Stimulated activated CD8-positive, alpha-beta memory T cell treated with anti-CD3 and anti-CD28 coated beads, Interleukin-7, amount 100 ng/mL, for 48 hours (primary cell): ENCODE measurements around the gene DLG3.

Source experiments
- DNase-seq, 2 donors: peaks; one replicate each; pipeline ENCODE4 v3.0.0-alpha.2; 2020; ENCODE audit warnings: low read depth in 1 of 2; ENCODE audit errors: extremely low read depth in 1 of 2

DLG3 gene

DNA sequence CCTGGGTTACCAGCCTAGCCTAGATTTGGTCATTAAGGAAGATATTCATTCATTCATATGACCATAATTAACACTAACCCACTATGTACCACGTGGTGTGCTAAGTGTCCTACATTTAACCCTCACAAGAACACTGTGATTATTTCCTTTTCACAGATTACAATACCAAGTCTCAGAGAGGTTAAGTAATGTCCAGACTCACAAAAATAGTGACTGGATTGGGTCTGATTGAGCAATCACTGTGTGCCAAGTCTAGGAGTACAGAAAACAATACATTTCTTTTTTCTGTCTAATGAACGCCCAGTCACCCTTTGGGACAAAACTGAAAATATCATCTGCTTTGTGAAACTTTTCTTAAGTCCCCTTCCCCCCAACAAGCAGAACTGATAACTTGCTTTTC is 7.6 kb upstream of the DLG3 start:
- DNase-seq: no peak

DNA sequence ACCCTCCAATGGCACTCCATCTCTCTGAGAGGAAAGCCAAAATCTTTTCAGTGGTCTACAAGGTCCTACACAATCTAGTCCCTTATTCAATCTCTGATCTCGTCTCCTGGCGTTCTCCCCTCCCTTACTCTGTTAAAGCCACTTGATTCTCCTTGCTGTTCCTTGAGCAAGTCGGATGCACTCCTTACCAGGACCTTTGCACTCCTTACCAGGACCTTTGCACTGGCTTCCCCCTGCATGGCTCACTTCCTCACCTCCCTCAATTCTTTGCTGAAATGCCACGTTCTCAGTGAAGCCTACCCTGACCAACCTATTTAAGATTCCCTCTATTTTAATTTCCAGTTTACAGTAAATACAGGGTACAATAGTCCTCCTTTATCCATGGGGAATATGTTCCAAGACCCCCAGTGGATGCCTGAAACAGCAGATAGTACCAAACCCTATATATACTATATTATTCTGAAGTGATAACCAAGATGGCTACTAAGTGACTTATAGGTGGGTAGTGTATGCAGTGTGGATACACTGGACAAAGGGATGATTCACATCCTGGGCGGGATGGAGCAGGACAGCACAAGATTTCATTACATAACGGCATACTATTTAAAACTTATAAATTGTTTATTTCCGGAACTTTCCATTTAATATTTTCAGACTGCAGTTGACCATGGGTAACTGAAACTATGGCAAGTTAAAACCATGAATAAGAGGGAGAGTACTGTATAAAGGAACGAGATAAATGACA is 6.5 kb upstream of the DLG3 start:
- DNase-seq: no peak

DNA sequence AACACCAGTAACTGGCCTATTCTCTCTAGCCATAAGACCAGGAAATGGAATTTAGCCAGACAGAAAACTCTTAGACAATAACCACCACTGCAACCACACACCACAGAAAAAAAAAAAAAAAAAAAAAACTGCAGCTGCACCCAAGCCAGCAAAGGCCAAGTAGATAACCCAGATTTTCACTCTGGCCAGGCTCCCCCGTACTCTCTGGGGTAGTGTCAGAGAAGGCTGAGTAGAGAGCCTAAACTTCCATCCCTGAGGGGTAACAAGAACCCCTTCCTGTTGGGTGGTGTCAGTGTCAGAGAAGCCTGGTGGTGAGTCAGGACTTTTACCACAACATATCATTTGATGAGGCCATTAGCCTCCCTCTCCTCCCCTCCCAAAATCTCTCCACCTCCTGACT is 5.6 kb upstream of the DLG3 start:
- no peak for DNase-seq

DNA sequence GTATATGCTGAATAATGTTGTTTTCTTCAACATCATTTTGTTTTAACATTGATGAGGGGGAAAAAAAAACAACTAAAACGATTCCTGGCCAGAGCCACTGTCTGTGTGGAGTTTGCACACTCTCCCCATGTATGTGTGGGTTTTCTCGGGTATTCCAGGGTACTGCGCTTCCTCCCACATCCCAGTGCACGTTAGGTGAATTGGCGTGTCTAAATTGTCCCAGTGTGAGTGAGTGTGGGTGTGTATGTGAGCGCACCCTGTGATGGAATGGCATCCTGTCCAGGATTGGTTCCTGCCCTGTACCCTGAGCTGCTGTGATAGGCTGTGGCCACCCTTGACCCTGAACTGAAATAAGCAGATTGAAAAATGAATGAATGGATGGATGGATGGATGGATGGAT is 2.4 kb upstream of the DLG3 start:
- DNase-seq: no peak

DNA sequence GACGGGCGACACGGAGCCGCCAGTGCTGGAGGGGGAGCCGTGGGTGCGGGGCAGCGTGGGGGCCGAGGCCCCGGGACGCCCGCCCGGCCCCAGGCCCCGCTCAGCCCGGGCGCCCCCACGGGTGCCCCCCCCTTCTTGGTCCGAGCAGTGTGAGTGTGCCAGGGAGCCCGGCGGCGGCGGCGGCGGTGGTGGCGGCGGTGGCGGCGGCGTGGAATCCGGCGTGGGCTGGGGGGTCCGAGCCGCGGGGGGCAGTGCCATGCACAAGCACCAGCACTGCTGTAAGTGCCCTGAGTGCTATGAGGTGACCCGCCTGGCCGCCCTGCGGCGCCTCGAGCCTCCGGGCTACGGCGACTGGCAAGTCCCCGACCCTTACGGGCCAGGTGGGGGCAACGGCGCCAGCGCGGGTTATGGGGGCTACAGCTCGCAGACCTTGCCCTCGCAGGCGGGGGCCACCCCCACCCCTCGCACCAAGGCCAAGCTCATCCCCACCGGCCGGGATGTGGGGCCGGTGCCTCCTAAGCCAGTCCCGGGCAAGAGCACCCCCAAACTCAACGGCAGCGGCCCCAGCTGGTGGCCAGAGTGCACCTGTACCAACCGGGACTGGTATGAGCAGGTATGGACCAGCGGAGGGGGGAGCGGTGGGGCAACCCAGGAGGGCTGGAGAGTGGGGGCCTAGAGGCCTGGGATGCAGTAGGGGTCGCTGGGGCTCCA is 466 bp downstream of the DLG3 start:
- no peak for DNase-seq

DNA sequence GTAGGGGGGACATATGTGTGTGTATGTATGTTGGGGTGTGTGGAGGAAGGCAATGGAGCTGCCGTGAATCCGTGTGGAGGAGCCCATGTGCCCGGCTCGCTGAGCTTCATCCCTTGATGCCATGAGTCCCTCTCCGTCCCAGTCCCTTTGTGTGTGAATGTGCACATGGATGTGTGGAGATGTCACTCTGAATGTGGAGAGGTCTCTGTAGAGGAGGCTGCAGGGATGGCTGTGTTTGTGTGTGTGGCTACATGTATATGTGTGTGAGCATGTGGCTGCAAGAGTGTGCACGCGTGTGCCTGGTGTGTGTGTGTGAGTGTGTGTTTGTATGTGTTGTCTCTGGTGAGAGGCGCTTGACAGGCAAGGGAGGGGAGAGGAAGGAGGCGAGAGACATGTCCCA is 1.3 kb downstream of the DLG3 start:
- DNase-seq: no peak

DNA sequence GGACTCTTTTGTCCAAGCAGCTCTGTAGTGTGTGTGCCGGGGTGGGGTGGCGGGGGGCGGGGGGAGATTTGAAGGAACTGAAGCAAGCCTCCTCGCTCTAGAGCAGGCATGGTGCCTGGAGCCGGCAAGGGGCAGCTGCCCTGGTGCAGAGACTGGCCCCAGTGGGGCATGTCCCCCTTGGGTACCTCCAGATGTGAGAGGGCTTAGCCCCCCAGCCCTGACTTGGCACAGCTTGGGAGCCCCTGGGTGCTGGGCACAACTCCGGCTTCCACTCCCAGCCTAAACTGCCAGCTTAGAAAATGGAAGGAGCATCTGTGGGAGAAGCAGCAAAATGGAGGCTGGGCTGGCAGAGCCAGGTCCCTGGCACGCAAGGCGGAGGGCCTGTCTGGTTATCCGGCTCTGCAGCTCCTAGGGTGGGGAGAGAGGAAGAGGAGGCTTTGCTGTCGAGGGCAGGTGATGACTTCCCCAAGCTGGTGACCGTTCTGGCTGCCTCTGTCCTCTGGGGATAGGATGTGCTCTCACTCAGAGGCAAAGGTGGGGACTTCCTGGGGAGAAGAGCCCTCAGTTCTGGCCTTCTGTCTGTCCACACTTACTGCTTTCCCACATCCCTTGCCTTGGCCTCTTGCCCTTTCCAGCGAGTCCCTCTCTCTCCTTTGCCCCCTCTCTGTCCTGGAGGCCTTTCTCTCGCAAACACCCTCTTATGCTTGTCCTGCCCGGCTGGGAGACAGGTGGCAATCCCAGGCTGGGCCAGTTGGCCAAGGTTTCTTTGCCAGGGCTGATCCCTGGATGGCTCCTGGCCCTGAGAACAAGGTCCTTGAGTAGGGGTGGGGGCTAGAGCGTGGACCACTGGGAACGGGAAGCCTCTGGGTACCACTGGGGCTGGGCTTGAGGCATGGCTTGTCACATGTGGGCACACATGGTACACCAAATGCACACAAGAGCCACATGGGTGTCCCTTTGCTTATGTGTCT is 2.0 kb downstream of the DLG3 start:
- DNase-seq: no peak

DNA sequence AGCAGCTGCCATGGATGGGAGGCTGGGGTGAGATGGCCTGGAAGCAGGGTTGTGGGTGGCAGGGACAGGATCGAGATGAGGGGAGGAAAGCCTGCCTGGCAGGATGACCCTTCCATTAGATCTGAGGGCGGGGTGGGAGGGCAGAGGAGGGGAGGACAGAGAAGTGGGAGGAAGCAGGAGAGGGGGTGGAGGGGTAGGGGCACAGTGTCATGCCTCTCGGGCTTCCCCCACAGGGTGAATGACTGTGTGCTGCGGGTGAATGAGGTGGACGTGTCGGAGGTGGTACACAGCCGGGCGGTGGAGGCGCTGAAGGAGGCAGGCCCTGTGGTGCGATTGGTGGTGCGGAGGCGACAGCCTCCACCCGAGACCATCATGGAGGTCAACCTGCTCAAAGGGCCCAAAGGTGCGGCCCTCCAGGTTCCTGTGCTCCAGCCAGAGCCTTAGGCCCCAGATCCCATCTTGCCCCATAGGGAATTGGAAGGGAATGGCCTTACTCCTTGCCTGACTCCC is 4.9 kb downstream of the DLG3 start:
- DNase-seq: no peak

DNA sequence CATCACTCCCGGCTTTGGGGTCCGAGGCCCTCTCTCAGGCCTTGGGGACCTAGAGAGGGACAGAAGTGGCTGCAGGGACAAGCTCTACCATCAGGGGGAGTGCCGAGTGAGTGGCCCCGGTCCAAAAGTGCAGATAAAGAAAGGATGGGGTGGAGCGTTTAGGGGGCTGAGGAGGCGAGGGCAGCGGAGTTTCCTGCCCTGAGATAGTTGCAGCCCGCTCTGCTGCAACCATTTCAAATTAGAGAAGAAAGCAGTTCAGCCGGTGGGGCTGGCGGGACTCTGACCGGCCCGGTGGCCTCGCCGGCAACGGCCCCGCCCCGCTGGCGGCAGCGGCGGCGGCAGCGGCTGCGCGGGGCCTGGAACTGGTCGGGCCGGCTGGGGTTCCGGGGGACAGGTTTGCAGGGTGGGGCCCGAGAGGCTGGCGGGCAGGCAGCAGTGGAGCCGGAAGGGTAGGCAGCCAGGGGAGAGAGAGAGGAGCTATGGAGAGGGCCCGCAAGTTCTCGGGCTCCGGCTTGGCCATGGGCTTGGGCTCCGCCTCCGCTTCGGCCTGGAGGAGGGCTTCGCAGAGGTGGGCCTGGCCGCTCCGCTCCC is 7.6 kb downstream of the DLG3 start:
- no peak for DNase-seq

DNA sequence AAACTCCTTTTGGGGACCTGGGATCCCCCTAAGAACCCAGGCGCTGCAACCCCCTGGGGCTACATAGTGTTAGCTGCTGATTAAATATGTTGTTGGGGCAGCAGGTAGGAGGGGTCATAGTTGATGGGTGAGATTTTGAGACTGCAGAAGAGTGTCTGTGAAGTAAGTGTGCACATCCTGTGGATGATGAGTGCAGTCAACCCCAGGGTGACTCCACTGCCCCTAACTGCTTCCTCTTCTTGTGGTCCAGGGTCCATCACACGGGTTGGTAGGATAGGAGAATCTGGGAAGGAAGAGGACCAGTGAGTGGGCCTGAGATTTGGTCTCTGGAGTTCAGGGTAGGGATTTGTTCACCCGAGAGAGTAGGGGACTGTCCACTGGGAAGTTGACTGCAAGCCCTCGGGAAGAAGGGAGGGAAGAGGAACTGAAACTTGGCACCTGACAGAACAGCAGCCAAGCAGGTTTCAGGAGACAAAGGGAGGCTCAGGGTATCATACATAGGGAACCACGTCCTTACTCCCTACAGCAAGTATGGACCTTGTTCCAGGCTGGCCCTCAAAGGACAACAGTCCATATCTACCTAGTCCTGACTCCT is 8.5 kb downstream of the DLG3 start:
- no peak for DNase-seq

DNA sequence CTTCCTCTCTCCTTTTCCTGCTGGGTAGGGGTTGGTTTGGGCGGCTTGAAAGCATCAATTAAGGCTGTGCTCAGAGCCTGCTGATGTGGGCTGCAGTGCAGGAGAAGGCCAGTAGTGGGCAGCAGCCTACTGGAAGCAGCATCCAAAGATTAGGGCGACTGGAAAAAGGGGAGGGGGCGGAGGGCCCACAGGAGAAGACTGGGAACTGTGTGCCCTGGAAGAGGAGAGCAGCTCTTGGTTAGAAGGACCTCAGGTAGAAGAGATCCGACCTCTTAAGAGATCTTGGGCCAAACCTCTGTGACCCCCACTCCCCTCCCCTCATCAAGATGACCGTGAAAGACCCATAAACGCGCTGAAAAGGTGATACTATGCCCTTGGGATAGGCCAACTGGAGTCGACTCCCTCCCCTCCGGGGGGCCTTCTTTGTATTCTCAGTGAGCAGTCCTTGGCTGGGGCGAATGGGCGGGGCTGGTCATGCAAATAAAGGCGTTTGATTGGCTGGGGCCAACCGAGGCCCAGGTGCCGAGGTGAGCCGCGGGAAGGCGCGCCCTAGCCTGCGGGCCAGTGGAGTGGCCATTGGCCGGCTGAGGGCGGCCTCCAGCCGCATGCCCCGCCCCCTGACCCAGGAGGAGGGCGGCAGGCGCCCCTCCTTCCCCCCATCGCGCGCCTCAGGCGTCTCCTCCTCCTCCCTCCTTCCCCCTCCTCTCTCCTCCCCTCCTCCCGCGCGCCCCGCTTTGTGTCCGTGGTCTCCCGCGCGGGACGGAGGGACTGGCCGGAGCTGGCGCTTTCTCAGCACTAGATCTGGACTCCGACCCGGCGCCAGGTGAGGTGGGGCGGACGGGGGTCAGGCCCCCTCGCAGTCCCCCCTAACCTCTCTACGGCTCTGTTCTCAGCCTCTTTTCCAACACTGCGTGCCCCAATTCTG is 10.1 kb downstream of the DLG3 start:
- DNase-seq: peak; percentile 37 to 53

DNA sequence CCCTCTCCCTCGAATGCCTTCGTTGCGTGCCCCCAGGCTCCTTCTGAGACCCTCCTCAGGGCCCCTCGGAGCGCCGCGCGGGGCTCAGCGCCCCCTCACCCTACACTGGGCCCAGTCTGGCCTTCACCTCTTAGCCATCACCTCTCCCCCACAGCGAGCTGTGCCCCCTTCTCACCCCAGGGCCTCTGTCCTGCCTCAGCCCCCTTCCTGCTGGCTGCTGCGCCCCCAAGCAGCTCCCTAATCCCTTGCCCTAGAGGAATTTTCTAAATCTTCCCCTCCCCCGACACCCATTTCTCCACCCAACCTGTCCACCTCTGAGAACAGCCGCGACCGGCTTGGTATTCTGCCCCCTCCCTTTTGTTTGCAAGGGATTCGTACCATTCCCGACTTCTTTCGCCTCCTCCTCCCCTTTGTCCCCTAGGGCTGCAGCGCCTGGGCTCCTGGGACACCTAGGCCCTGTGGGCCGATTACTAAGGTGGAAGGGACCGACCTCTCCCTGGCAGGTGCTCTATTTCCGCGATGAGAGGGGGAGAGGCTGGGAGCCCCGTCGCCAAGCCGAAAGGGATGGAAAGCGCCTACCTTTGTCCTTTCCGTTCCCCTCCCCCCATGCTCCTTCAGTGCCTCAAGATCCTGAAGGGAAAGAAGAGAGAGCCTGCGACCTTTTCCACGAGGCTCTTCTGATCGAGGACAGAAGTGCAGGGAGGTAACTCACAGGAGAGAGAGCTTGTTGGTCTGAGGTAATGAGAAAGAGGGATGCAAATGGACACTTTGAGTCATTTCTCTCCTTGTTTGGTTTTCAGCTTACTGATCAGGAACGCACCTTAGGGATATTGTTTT is 10.9 kb downstream of the DLG3 start:
- DNase-seq: no peak

DNA sequence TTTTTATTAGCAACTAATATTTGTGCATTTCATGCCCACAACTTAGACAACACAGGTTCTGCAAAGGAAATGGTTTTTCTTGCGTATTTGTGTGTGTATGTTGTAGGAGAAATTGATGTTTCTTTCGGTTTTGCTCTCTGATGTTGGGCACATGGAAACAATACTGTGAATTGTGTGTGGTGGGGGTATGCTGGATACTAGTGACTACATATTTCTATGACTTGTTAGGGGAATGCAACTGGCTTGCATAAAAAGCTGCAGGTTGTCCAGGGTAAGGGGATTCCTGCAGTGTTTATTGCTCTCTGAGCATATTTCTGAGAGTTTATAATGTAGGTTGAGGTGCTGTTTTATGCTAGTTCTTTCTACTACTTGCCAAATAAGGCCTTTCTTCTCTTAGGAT is 11.6 kb downstream of the DLG3 start:
- no peak for DNase-seq

DNA sequence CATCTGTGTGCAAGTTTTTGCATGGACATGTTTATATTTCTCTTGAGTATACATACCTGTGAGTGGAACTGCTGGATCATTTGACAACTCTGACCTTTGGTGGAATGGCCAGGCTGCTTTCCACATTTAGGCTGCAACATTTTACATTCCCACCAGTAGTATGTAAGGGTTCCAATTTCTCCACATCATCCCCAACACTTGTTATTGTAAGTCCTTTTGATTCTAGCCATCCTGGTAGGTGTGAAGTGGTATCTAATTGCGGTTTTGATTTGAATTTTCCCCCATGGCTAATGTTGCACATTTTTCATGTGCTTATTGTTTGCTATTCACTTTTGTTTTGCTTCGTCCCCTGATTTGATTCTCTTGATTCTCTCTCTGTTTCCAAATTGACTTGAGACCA is 16.4 kb downstream of the DLG3 start:
- no peak for DNase-seq

DNA sequence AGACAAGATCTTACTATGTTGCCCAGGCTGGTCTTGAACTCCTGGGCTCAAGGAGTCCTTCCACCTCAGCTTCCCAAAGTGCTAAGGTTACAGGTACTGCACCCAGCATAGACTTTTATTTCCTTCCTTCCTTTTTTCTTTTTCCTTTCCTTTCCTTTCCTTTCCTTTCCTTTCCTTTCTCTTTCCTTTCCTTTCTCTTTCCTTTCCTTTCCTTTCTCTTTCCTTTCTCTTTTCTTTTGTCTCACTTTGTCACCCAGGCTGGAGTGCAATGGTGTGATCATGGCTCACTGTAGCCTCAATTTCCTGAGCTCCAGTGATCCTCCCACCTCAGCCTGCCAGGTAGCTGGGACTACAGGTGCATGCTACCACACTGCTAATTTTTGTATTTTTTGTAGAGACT is 19.4 kb downstream of the DLG3 start:
- DNase-seq: no peak

DNA sequence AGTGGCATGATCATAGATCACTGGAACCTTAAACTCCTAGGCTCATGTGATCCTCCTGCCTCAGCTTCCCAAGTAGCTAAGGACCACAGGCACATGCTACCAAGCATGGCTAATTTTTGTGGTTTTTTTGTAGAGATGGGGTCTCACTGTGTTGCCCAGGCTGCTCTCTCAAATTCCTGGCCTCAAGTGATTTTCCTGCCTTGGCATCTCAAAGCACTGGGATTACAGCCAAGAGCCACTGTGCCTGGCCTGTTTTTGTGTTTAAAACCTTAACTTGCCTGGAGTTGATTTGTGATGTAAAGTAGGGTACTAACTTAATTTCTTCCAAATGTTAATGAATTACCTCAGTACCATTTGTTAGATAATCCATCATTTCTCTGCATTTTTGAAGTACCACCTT is 22.3 kb downstream of the DLG3 start:
- DNase-seq: no peak

DNA sequence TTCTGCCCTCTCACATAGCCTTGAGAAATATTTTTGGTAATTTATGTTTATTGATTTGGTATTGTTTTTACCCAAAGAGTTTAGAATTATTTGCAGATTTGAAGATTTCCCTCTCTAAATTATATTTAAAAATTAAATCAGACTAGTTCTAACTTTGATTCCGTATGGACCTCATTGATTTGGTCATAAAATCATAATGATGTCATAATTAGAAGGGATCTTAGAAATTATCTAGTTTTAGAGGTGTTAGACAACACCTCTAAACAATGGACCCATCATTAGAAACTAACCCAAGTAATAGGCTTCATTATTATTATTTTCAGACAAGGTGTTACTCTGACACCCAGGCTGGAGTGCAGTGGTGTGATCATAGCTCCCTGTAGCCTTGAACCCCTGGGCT is 24.1 kb downstream of the DLG3 start:
- no peak for DNase-seq

DNA sequence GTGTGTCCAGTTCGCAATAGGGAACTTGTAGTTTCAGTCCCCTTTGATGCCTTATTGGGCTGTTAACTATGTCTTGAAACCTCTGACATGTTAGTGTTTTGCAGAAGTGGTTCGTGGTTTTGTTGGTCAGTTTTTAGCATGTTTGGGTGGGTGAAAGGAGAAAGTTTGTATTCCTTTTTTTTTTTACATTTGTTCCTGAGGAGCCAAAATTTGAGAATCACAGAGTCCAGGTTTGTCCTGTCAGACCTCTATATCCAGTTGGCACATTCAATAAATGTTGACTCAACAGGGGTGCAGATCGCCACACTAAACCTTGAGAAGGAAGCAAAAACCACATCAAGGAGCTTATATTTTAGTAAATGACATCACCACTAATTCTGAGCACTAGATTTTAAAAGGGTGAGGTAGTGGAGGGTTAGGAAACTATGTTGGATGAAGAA is 26.2 kb downstream of the DLG3 start:
- no peak for DNase-seq
